Thyroid gland (tissue), 4 donors: ENCODE results near the gene TIMM8A.

Experiments
- CTCF ChIP-seq, 6 experiments: fragments of 200-600 bp in 3 of 6; fragments of 450-650 bp in 3 of 6; sonication (generic) in 3 of 6; IDR thresholded peaks; one replicate each; pipeline ENCODE4 v1.5.1; 2016 to 2019; ENCODE audit warnings: antibody characterized with exemption in 6 of 6, mild to moderate bottlenecking in 2 of 6, inconsistent platforms in 1 of 6, moderate library complexity in 1 of 6
- POLR2A ChIP-seq, 2 donors: fragments of 450-650 bp; IDR thresholded peaks; one replicate each; pipeline ENCODE4 v1.6.1; 2017; ENCODE audit warnings: antibody characterized with exemption in 2 of 2, mild to moderate bottlenecking in 2 of 2, moderate library complexity in 1 of 2

DNA sequence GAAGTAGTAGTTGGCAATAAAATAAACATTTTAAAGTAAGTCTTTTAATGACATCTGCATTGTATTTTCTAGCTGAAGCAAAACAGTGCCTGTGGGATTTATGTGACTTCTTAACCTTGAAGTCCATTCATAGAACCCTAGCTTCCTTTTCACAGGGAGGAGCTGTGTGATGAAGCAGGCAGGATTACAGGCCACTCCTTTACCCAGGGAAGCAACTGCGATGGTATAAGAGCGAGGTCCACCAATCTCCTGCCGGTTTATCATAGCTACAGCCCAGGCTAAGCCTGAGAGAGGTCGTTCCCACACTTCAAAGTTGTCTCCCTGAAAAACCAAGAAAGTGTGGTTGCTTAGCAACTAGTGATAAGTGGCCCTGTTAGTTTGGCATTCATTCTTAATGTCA, 49.2 kb upstream of the TIMM8A start:
- TF ChIP-seq CTCF (IDR thresholded peaks at IDR 0.05) (no peak), POLR2A (IDR thresholded peaks at IDR 0.05) (no peak)
